ENCODE measurements around the gene LRRC7. TPM values are rescaled to one million over a fixed set of nuclear protein-coding genes. Genes with fewer than 3 reads are reported as not detected.
"Not testable (repeated sequence)": the region's sequence is repeated elsewhere in the genome, so short reads cannot be mapped to it uniquely, and the experiment has no call there.

Gene LRRC7
- total and polyA plus RNA-seq, 11 donors: 0.25 to 4.1 (median 0.49) TPM; not detected in 1

DNA sequence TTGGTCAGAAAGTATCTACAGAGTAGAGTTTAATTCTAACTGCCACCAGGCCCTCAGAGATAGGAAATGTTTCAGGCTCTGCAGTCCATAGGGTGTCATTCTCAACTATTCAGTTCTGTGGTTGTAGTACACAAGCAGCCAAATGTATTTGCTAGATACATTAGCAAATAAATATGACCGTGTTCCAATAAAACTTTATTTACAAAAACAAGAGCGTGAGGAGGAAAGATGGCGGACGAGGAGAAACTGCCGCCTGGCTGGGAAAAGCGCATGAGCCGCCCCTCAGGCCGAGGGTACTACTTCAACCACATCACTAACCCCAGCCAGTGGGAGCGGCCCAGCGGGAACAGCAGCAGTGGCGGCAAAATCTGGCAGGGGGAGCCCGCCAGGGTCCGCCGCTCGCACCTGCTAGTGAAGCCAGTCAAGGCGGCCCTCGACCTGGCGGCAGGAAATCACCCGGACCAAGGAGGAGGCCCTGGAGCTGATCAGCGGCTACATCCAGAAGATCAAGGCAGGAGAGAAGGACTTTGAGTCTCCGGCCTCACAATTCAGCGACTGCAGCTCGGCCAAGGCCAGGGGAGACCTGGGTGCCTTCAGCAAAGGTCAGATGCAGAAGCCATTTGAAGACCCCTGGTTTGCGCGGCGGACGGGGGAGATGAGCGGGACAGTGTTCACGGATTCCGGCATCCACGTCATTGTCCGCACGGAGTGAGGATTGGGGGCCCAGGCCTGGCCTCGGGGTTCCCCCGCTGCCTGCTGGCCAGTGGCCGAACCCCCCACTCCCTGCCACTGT is 351.6 kb downstream of the LRRC7 start:
- intact Hi-C loops (cut with DNase I): no loop called here
- H3K9me3 ChIP-seq: peaks cover 0 to 4% (median 0%) of the 10 kb centered on the region in 12 donors
- DNase-seq: no peak
- H3K36me3 ChIP-seq: no peaks in the 10 kb centered on the region
- H3K27ac ChIP-seq: no peak overlapping the region
- no peak for ATAC-seq
- no peak overlapping the region for H3K4me3 ChIP-seq
- H3K4me1 ChIP-seq: peaks cover 0 to 10% (median 1%) of the 10 kb centered on the region in 12 donors
- TF ChIP-seq, protein P1, sequence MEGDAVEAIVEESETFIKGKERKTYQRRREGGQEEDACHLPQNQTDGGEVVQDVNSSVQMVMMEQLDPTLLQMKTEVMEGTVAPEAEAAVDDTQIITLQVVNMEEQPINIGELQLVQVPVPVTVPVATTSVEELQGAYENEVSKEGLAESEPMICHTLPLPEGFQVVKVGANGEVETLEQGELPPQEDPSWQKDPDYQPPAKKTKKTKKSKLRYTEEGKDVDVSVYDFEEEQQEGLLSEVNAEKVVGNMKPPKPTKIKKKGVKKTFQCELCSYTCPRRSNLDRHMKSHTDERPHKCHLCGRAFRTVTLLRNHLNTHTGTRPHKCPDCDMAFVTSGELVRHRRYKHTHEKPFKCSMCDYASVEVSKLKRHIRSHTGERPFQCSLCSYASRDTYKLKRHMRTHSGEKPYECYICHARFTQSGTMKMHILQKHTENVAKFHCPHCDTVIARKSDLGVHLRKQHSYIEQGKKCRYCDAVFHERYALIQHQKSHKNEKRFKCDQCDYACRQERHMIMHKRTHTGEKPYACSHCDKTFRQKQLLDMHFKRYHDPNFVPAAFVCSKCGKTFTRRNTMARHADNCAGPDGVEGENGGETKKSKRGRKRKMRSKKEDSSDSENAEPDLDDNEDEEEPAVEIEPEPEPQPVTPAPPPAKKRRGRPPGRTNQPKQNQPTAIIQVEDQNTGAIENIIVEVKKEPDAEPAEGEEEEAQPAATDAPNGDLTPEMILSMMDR (IDR thresholded peaks at IDR 0.05): no peak
- no peak for TF ChIP-seq POLR2A (IDR thresholded peaks at IDR 0.05)
- H3K27me3 ChIP-seq: no peaks in the 10 kb centered on the region
- WGBS, 4 donors: 92 to 97% (median 95%) methylated on average over 18 to 36 of the region's 36 CpGs

DNA sequence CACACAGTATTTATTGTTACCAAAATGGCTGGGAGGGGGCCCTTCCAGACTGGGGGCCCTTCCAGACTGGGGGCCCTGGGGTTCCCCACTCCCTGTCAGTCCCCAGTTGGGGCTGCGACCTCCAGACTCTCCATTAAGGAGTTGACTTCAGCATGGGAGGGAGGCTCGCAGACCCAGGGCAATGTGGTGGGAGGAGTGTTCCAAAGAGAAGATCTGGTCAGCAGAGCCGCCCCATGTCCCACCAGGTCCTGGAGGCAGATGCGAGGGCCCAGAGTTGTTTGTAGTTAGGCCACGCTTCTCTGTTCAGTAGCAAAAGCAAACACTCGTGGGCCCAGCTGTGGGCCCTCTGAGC is 352.2 kb downstream of the LRRC7 start:
- peak in 1 of 4 donors; percentile 24 for ATAC-seq
- H3K27me3 ChIP-seq: no peaks in the 10 kb centered on the region

DNA sequence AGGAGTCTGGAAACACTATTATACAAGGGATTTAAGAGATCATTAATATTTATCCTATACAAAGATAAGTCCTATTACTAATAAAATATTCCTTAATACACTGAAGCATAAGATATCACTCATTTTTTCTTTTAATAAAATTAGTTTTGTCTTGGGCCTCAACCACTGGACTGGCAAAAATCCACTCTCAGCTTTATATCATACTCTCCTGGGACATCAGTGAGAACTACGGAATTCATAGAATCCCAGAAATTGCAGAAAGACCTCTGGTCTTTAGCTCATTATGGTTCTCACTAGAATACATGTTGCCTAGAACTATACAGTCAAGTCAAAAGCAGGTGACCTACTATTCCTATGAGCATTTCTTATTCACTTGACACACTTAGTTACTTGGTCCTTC is 352.7 kb downstream of the LRRC7 start:
- no peak overlapping the region for H3K4me3 ChIP-seq
- H3K27ac ChIP-seq: no peak overlapping the region
- TF ChIP-seq POLR2A (IDR thresholded peaks at IDR 0.05): no peak
- TF ChIP-seq, protein P1 (IDR thresholded peaks at IDR 0.05): no peak
- no peaks in the 10 kb centered on the region for H3K36me3 ChIP-seq
- DNase-seq (no peak), ATAC-seq (no peak)
- H3K27me3 ChIP-seq: no peaks in the 10 kb centered on the region
- peaks cover 0 to 4% (median 0%) of the 10 kb centered on the region in 12 donors for H3K9me3 ChIP-seq
- intact Hi-C loops (cut with DNase I): no loop called here
- H3K4me1 ChIP-seq: peaks cover 0 to 2% (median 0%) of the 10 kb centered on the region in 12 donors
- 69 to 78% (median 77%) methylated on average over 1 of the region's 1 CpG for WGBS, 4 donors

More for the DNA sequence above, 352.2 kb downstream of the LRRC7 start:
- Histone ChIP-seq H3K9me3 (peaks cover 0 to 4% (median 0%) of the 10 kb centered on the region in 12 donors), H3K4me1 (peaks cover 0 to 8% (median under 1%) of the 10 kb centered on the region in 12 donors), H3K27ac (no peak overlapping the region), H3K4me3 (no peak overlapping the region), H3K36me3 (no peaks in the 10 kb centered on the region)
- intact Hi-C loops (cut with DNase I): no loop called here
- no peak for TF ChIP-seq POLR2A (IDR thresholded peaks at IDR 0.05)
- TF ChIP-seq, protein P1 (IDR thresholded peaks at IDR 0.05): no peak
- 80 to 89% (median 84%) methylated on average over 6 of the region's 6 CpGs for WGBS, 4 donors
- peak in 1 of 5 donors; percentile 42 for DNase-seq

DNA sequence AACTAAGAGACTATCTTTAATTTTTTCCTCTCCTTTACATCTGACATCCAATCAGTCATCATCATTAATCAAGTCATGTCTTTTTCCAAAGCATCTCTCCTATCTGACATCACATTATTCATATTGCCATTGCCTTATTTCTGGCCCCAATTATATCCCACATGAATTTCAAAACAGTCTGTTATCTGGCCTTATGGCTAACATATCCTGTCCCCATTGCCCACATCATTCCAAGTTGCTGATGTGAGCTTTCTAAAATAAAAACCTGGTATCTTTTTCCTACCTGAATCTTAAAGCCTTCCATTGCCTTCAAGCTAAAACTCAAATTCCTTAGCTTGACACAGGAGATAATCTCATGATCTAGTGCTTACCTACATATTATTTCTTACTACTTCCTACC is 353.8 kb downstream of the LRRC7 start:
- Histone ChIP-seq H3K9me3 (peaks cover 0 to 4% (median 0%) of the 10 kb centered on the region in 12 donors), H3K4me3 (no peak overlapping the region), H3K36me3 (no peaks in the 10 kb centered on the region), H3K27ac (no peak overlapping the region), H3K4me1 (no peaks in the 10 kb centered on the region), H3K27me3 (no peaks in the 10 kb centered on the region)
- intact Hi-C loops (cut with DNase I): no loop called here
- TF ChIP-seq, protein P1 (IDR thresholded peaks at IDR 0.05): no peak
- TF ChIP-seq POLR2A (IDR thresholded peaks at IDR 0.05): no peak
- no peak for ATAC-seq
- DNase-seq: no peak

DNA sequence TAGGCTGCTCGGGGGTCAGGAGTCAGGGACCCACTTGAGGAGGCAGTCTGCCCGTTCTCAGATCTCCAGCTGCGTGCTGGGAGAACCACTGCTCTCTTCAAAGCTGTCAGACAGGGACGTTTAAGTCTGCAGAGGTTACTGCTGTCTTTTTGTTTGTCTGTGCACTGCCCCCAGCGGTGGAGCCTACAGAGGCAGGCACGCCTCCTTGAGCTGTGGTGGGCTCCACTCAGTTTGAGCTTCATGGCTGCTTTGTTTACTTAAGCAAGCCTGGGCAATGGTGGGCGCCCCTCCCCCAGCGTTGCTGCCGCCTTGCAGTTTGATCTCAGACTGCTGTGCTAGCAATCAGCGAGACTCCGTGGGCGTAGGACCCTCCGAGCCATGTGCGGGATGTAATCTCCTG is 360.5 kb downstream of the LRRC7 start:
- H3K4me3 ChIP-seq; H3K27ac ChIP-seq; H3K9me3 ChIP-seq; ATAC-seq; H3K36me3 ChIP-seq; intact Hi-C loops (cut with DNase I); H3K4me1 ChIP-seq; DNase-seq; H3K27me3 ChIP-seq: not testable (repeated sequence)
- 84 to 89% (median 88%) methylated on average over 11 to 14 of the region's 14 CpGs for WGBS, 4 donors
